Measurements from ENCODE around the gene CSF2RB.

Gene CSF2RB

DNA sequence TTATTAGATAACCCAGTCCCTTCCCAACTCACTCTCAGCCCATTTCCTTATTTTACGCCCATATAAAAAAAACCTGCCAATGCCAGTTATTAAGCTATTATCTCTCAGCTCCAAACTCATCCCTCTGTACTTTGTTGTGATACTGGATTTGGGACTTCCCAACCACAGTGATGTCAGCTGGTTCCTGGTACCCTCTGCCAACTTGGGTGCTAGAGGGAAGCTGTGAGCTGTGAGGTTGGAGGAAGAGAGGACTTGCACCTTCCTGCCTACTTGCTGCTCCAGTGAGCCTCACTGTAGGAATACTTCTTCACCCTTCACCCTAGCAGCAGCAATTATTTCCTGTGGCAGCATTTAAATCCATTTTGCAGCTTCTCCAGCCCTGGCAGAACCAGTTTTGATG, 19.2 kb upstream of the CSF2RB start:
- ChIA-PET POLR2A (no interaction called here), CTCF (interaction anchor here (0.9 to 2.5 kb wide), 2 partner anchors 20 to 37 kb away, joined by 3 to 8 read pairs; no protein-coding TSS in a partner anchor)
- TF ChIP-seq CTCF (IDR thresholded peaks at IDR 0.05; ENCODE audit: control extremely low read depth, extremely low read depth, low read depth, missing control alignments): no peak
- DNase-seq (ENCODE audit: extremely low spot score): no peak

- no peak for DNase-seq (ENCODE audit: extremely low spot score)
- no peak for TF ChIP-seq CTCF (IDR thresholded peaks at IDR 0.05; ENCODE audit: control extremely low read depth, extremely low read depth, low read depth, missing control alignments)
- POLR2A ChIA-PET: no interaction called here
- CTCF ChIA-PET: interaction anchor here (0.8 to 1.5 kb wide), 3 partner anchors 41 to 44 kb away, joined by 3 to 5 read pairs (median 5); no protein-coding TSS in a partner anchor
Observed at GRCh38 chr22:36897611-36898010, 15.8 kb upstream of the CSF2RB start.

DNA sequence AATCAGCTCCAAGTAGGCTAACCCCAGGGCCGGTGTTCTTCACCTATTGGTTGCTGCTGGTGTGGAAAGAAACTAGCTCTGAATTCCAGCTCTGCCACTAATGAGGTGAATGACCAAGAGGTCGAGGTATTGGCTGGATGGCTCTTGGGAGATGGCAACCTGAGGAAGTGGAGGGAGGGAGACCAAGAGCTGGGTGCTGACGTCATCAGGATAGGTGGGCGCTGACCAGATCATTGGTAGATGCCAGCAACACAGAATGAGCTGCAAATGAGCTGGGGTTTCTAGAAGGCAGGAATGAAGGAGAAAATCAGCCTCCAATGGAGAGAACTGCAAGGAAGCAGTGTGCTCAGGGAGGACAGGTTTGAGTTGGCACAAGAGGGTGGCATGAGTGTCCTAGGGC, 14.7 kb upstream of the CSF2RB start:
- no peak for DNase-seq (ENCODE audit: extremely low spot score)
- no peak for TF ChIP-seq CTCF (IDR thresholded peaks at IDR 0.05; ENCODE audit: control extremely low read depth, extremely low read depth, low read depth, missing control alignments)
- ChIA-PET CTCF (interaction anchor here (0.7 to 1.8 kb wide), 3 partner anchors 9 to 31 kb away, joined by 3 to 6 read pairs (median 5); no protein-coding TSS in a partner anchor), POLR2A (no interaction called here)

- TF ChIP-seq CTCF (IDR thresholded peaks at IDR 0.05; ENCODE audit: control extremely low read depth, extremely low read depth, low read depth, missing control alignments): no peak
- DNase-seq (ENCODE audit: extremely low spot score): no peak
- CTCF ChIA-PET: interaction anchor here (0.9 to 4.6 kb wide), 8 partner anchors 8 to 46 kb away, joined by 3 to 24 read pairs (median 6); no protein-coding TSS in a partner anchor
- POLR2A ChIA-PET: no interaction called here
Observed at GRCh38 chr22:36899498-36899897, 13.9 kb upstream of the CSF2RB start.

DNA sequence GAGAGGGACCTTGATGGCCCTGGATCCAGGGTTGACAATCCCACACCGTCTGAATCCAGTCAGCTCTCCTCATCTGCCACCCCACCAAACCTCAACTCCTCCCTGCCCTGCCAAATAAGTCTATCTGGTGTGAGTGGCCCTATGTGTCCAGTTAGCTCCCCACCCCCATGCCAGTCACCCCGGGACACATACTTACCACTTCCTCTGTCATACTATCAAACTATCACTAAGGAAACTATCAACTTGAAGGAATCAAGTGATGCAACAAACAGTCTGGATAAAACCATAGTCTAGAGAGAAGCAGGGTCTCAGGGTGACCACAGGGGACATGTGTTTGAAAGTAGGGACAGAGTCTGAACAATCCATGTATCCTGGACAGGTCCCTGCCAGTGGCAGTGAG, 13.2 kb upstream of the CSF2RB start:
- ChIA-PET POLR2A (no interaction called here), CTCF (interaction anchor here (0.9 to 4.6 kb wide), 5 partner anchors 26 to 47 kb away, joined by 3 to 24 read pairs (median 6); no protein-coding TSS in a partner anchor)
- TF ChIP-seq CTCF (IDR thresholded peaks at IDR 0.05; ENCODE audit: control extremely low read depth, extremely low read depth, low read depth, missing control alignments): no peak
- DNase-seq (ENCODE audit: extremely low spot score): no peak

DNA sequence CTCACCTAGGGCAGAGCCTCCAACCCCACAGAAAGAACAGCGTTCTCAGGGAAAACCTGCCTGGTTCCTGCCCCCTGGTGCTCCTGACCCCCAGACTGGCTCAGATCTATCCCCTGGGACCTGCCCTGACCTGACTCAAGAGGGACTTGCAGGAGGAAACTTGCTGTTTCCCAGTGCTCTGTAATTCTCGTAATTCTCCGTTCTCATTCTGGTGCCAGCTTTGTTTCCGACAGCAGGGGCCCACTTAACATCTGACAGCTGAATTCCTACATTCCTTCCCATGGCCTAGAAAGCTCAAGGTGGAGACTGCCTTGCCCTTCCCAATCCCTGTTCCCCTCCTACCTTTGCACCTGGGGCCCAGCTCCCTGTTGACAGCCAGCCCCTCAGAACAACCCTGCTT, 12.5 kb upstream of the CSF2RB start:
- no peak for DNase-seq (ENCODE audit: extremely low spot score)
- POLR2A ChIA-PET: no interaction called here
- no peak for TF ChIP-seq CTCF (IDR thresholded peaks at IDR 0.05; ENCODE audit: control extremely low read depth, extremely low read depth, low read depth, missing control alignments)
- CTCF ChIA-PET: interaction anchor here (1.4 to 4.6 kb wide), 5 partner anchors 9 to 44 kb away, joined by 3 to 24 read pairs (median 5); partner anchors contain the start of gene NCF4

Data from GM10248 (cell line).